GM21526 (cell line): Measurements from ENCODE around the gene BTBD2.

Experiments
- ATAC-seq: cut with Tn5 transposase; IDR thresholded peaks from one replicate; pipeline ENCODE4 v1.9.1; 2021; ENCODE audit warnings: moderate library complexity; ENCODE audit not compliant: unreplicated experiment, low FRiP score

BTBD2 gene

GRCh38 chr19:1944916-1945561 is 70.5 kb downstream of the BTBD2 start:
- ATAC-seq, result no peak

GRCh38 chr19:1944088-1944915 is 71.2 kb downstream of the BTBD2 start:
- no peak for ATAC-seq

GRCh38 chr19:1943661-1944087 is 71.8 kb downstream of the BTBD2 start:
- no peak for ATAC-seq

GRCh38 chr19:1942934-1943555 is 72.5 kb downstream of the BTBD2 start:
- ATAC-seq, result no peak

- no peak for ATAC-seq
Measured at GRCh38 chr19:1942078-1942933, 73.2 kb downstream of the BTBD2 start.

- ATAC-seq, result peak; percentile 49
Measured at GRCh38 chr19:1941146-1942077, 74.1 kb downstream of the BTBD2 start, which contains the start of gene CSNK1G2. Gene CSNK1G2, plus strand, starts transcription at chr19:1941172. Its CDS starts 28,601 bp downstream, at chr19:1969773.

GRCh38 chr19:1938071-1938470 is 77.4 kb downstream of the BTBD2 start:
- ATAC-seq, result no peak

GRCh38 chr19:1936916-1937610 is 78.5 kb downstream of the BTBD2 start:
- no peak for ATAC-seq

- no peak for ATAC-seq
Measured at GRCh38 chr19:1936430-1936829, 79.1 kb downstream of the BTBD2 start.

GRCh38 chr19:1935484-1936208 is 79.9 kb downstream of the BTBD2 start:
- ATAC-seq, result no peak
